ENCODE measurements around the gene EPHA4.

Gene EPHA4

DNA sequence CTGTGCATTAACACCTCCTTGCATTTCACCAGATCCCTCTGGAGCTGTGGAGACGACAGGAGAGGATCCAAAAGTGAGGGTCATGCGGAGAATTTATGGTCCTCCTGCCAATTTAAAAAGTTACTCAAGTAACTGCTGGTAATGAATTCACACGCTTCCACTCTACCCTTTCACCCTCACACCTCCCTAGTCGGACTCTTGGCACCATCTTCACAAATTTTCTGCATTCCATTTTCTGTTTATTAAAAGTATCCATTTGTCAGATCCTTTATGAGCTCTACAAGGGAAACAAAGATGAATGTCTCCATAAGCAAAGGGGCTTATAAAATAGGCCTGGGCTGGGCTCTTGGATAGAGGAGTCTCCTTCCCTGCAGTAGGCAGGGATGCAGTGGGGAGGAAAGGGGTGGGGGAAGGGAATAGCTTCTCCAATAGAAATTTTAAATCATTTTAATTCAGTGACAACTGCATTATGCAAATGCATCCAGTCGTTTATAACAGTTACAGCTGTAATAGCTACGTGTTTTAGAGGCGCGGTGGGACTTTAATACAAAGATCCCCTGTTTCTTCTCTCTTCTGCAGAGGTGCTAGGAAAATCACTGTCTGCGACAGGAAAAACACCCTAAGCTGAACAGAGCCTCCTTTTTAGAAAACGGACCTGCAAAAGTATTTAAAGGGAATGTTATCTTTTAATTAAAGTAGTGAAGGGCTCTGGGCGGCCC is 132.2 kb downstream of the EPHA4 start:
- no peak for DNase-seq (ENCODE audit: low spot score)

DNA sequence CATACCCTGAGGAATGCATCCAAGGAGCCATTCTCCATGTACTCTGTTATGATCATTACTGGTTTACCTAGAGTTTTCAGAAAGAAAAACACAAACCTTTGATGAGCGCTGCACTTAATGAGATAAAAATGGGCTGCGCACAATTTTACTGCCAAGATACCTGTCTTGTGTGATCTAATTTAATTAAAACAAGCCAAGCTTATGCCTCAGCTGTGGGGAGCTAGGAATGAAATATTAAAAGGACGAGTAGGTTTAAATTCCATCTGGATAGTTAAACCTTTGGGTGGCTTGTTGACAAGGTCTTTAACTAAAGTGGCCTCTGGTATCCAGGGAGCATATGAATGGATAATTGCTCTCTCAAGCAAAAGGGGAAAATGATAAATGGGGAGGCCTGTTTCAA is 135.0 kb downstream of the EPHA4 start:
- DNase-seq (ENCODE audit: low spot score), result no peak

DNA sequence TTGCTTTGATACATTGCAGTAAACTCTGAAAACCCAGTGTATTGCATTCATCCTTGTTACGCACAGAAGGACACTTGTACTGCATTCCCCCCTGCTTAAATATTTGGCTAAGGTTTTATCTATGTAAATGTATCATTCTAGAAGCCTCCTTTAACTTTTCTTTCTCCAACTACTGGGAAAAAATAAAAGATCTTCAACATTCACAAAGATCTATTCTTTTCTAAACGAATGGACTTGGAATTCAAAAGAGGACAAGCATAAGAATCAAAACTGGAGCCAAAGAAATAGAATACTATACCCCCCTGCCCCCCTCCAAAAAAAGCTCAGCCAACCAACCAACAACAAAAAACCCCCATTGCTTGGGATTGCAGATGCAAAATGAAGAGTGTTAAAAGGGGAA is 136.9 kb downstream of the EPHA4 start:
- DNase-seq (ENCODE audit: low spot score), result no peak

DNA sequence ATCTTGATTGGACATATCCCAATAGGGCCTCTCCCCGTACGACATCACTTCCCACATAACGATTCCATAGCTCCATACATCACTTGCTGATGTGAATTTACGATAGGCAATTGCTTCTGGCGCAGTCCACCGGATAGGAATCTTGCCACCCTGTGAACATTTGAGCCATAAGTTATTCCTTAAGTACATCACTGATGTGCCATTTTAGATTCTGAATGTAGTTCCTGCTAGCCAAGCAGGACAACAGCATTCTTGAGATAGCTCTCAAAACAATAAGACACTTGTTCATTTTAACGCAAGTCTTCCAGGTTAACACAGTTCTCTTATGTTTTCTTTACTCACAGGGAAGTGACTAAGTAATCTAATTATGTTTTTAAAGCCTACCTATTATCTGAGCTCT is 138.0 kb downstream of the EPHA4 start:
- no peak for DNase-seq (ENCODE audit: low spot score)

- DNase-seq (ENCODE audit: low spot score), result no peak
Observed at GRCh38 chr2:221431477-221431876, 140.6 kb downstream of the EPHA4 start.

GRCh38 chr2:221429741-221430491 is 142.2 kb downstream of the EPHA4 start:
- DNase-seq (ENCODE audit: low spot score), result no peak

GRCh38 chr2:221428896-221429295 is 143.2 kb downstream of the EPHA4 start:
- no peak for DNase-seq (ENCODE audit: low spot score)

DNA sequence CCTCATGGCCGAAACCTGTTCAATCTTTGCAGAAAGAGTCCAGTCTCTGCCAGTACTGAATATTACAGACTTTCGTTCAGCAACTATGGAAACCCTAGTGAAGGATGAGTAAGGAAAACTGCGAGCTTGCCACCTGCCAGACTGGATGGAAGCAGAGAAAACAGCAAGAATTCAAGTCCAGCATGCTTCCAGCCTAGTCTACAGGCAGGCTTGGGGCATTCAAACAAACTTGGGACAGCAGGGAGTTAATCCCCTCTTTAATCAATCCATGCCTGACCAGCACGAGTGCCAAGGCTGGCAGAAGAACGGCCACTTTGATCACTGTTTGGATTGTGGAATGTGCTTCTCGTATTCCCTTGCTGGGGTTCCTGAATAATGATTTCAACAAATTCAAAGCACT is 145.2 kb downstream of the EPHA4 start:
- no peak for DNase-seq (ENCODE audit: low spot score)

- no peak for DNase-seq (ENCODE audit: low spot score)
Observed at GRCh38 chr2:221425891-221426290, 146.2 kb downstream of the EPHA4 start.

DNA sequence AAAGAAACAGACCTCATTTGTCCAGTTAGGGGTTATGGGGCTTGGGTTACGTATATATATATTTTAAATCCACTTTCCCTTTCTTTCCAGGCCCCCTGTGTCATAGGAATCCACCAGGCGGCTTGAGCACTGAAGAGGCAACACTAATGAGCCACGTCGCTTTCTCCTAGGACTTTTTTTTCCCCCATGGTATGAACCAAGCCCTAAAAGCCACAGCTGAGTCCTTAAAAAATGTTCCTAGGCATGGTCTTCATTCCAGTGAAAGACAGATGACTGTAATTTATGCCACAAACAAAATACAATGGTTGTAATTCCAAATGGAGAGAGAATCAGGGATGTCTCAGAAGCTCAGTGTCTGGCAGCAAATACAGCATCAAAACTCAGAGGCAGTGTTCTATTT is 146.8 kb downstream of the EPHA4 start:
- DNase-seq (ENCODE audit: low spot score), result no peak

DNA sequence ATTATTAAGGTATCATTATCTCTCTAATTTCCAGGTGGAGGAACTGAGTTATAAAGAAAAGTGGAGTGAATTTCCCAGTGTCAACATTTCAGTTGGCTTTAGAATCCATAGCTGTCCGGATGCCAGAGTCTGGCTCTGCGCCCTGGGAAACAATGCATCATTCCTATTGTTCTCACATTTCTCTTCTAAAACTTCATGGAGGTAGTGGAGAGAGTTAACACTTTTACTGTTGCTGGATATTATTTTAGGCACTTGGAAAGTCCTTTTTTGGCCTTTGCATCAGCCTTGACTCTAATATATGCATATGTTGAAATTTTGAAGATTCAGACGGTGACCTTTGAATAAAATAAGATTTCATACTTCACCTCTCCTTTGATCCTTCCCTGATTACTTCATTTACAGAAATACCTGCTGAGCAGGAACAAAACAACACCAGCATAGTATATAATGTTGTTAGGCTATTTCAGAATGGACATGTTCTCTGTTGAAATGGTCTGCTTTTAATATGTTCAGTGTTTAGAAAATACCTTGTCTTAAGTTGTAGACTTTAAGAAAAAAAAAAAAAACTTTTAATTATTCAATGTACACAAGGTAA is 148.8 kb downstream of the EPHA4 start:
- DNase-seq (ENCODE audit: low spot score), result no peak

GRCh38 chr2:221422516-221423209 is 149.4 kb downstream of the EPHA4 start:
- DNase-seq (ENCODE audit: low spot score), result no peak

- peak; percentile 14 for DNase-seq (ENCODE audit: low spot score)
Observed at GRCh38 chr2:221420245-221420644, 151.9 kb downstream of the EPHA4 start.

GRCh38 chr2:221415789-221416188 is 156.3 kb downstream of the EPHA4 start:
- no peak for DNase-seq (ENCODE audit: low spot score)

GRCh38 chr2:221412978-221413377 is 159.1 kb downstream of the EPHA4 start:
- DNase-seq (ENCODE audit: low spot score), result no peak

- DNase-seq (ENCODE audit: low spot score), result no peak
Observed at GRCh38 chr2:221410487-221410886, 161.6 kb downstream of the EPHA4 start.

GRCh38 chr2:221407765-221408164 is 164.3 kb downstream of the EPHA4 start:
- DNase-seq (ENCODE audit: low spot score), result no peak

GRCh38 chr2:221405521-221405920 is 166.6 kb downstream of the EPHA4 start:
- no peak for DNase-seq (ENCODE audit: low spot score)

DNA sequence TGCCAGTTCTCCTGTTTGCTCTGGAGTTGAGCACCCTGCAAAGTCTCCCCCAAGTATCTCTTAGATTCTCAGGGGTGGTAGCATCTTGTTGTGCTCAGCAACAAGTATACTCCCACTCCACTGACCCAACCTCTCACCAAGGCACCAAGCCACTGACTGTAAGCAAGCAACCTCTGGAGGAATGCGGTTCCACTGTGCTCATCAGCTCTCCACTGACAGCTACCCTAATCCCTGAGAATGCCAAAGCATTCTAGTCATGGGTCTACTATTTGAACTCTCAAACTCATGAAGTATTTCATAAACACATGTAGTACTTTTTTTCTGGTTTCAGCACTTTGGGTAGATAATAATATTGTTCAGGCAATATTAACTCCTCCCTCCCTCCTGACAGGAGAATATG is 170.0 kb downstream of the EPHA4 start:
- DNase-seq (ENCODE audit: low spot score), result no peak

DNA sequence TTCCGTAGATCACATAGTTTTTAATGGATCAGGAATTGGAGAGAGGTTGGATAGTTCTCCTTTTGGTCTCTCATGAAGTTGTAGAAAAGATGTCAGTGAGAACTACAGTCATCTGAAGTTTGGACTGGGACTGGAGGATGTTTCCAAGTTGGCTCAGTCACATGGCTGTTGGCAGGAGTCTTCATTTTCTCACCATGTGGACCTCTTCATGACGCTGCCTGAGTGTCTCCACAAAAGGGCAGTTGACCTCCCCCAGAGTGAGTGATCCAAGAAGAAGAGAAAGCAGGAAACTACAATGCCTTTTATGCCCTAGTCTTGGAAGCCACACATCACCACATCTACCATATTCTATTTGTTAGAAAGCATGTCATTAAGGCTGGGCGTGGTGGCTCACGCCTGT is 171.7 kb downstream of the EPHA4 start:
- DNase-seq (ENCODE audit: low spot score), result no peak

GRCh38 chr2:221399183-221399582 is 172.9 kb downstream of the EPHA4 start:
- DNase-seq (ENCODE audit: low spot score), result no peak

DNA sequence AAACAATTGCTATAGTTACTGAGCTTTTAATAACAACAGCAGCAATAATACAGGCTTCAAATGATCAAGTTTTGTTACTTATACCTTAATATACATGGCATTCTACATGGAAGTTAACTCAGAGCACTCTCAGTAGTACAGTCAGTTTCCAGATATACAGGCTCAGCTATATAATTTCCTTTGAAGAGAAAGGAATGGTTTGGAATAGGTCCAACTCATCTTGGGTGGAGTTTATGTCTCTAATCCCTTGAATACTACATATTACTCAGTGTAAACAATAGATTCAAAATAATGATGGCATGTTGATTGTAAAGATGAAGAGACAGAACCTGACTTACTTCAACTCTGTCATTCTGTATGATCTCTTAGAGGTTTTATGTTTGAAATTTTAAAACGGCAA is 174.9 kb downstream of the EPHA4 start:
- no peak for DNase-seq (ENCODE audit: low spot score)
